MM.1S (cell line): ENCODE results near the gene ZBTB32.

Experiments
- DNase-seq: peaks from one replicate; pipeline ENCODE4 v3.0.0-alpha.2; 2015
- H2AFZ ChIP-seq: fragments of 300-600 bp; sonication (generic); 2 replicates; pipeline ENCODE4 v1.6.0; 2016; ENCODE audit warnings: antibody characterized with exemption, low read length
- H3F3A ChIP-seq: fragments of 300-600 bp; sonication (generic); 2 replicates; pipeline ENCODE4 v1.6.1; 2016; ENCODE audit warnings: mild to moderate bottlenecking, antibody characterized with exemption, low read length, moderate library complexity, mixed read lengths; ENCODE audit not compliant: insufficient read depth
- H3K27ac ChIP-seq: fragments of 300-600 bp; sonication (generic); 2 replicates; pipeline ENCODE4 v1.5.1; 2016; ENCODE audit warnings: mild to moderate bottlenecking, low read length
- H3K27me3 ChIP-seq: fragments of 300-600 bp; sonication (generic); replicated peaks from 2 replicates; pipeline ENCODE4 v1.6.0; 2016; ENCODE audit warnings: low read length; ENCODE audit not compliant: insufficient read depth
- H3K36me3 ChIP-seq: fragments of 300-600 bp; sonication (generic); replicated peaks from 2 replicates; pipeline ENCODE4 v1.6.1; 2016; ENCODE audit warnings: mild to moderate bottlenecking, low read length, mixed read lengths; ENCODE audit not compliant: insufficient read depth
- H3K4me1 ChIP-seq: fragments of 300-600 bp; sonication (generic); 2 replicates; pipeline ENCODE4 v1.6.1; 2016; ENCODE audit warnings: low read length, mixed read lengths
- H3K4me2 ChIP-seq: fragments of 300-600 bp; sonication (generic); 2 replicates; pipeline ENCODE4 v1.6.0; 2016; ENCODE audit warnings: low read depth, low read length
- H3K4me3 ChIP-seq: fragments of 300-600 bp; sonication (generic); 2 replicates; pipeline ENCODE4 v1.5.1; 2016; ENCODE audit warnings: low read length, mixed read lengths
- H3K79me2 ChIP-seq: fragments of 300-600 bp; sonication (generic); 2 replicates; pipeline ENCODE4 v1.6.1; 2016; ENCODE audit warnings: mixed run types, low read length, mixed read lengths
- H3K9ac ChIP-seq: fragments of 300-600 bp; sonication (generic); 2 replicates; pipeline ENCODE4 v1.6.1; 2016; ENCODE audit warnings: low read length, mixed read lengths
- H3K9me2 ChIP-seq: fragments of 300-600 bp; sonication (generic); replicated peaks from 2 replicates; pipeline ENCODE4 v1.6.1; 2016; ENCODE audit warnings: mild to moderate bottlenecking, low read length, mixed read lengths; ENCODE audit not compliant: insufficient read depth
- H3K9me3 ChIP-seq: fragments of 300-600 bp; sonication (generic); replicated peaks from 2 replicates; pipeline ENCODE4 v1.6.1; 2016; ENCODE audit warnings: mild to moderate bottlenecking, low read length, mixed read lengths; ENCODE audit not compliant: insufficient read depth
- H4K20me1 ChIP-seq: fragments of 300-600 bp; sonication (generic); 2 replicates; pipeline ENCODE4 v1.6.1; 2016; ENCODE audit warnings: mild to moderate bottlenecking, low read length, moderate library complexity, mixed read lengths; ENCODE audit not compliant: insufficient read depth
- EZH2 ChIP-seq: fragments of 300-600 bp; sonication (generic); optimal IDR thresholded peaks from 2 replicates; pipeline ENCODE3; 2017; ENCODE audit warnings: low read depth, mild to moderate bottlenecking, antibody characterized with exemption, low read length, mixed read lengths
- EZH2phosphoT487 ChIP-seq: fragments of 300-600 bp; sonication (generic); IDR thresholded peaks from 2 replicates; pipeline ENCODE4 v1.6.1; 2018; ENCODE audit warnings: antibody characterized with exemption, low read length
- TF ChIP-seq, protein P1 (sequence below): fragments of 300-600 bp; sonication (generic); IDR thresholded peaks from 2 replicates; pipeline ENCODE4 v1.5.1; 2016; ENCODE audit warnings: antibody characterized with exemption, low read length, mixed read lengths

Gene ZBTB32

DNA sequence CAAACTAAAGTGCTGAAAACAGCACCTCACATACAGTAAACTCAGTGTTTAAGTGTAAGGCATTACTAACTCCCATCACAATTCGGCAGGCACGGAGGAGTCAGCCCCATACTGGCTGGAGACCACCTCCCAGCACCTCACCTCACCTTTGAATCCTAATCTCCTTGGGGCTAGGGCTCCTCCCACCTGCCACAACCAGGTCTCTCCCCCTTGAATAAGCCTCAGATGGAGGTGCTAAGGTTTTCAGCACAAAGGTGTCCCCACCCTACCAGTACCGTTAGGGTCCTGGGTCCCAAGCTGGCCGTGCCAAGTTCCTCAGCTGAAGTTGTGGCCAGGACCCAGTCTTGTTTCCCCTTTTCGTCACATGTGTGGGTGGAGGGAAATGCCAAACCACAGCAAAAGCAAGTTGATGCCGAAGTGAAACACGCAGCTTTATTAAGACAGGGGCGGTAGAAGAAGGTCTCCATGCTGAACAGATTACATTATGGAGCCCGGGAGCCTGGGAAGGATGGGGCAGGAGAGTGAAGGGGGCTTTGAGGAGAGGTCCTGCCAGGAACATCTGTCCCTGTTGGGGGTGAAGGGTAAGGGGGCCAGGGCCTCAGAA lies 37.9 kb downstream of the ZBTB32 start, which contains the start of gene IGFLR1:
Gene IGFLR1, minus strand, starts transcription at position 332 of the 604 bp plus-strand sequence. CDS start 1,272 bp downstream, outside the sequence.
- H3K36me3 ChIP-seq, result no peaks in the 10 kb centered on the region
- H2AFZ ChIP-seq, result peak within 1 kb of the TSS; percentile 57
- peaks cover 26% of the 10 kb centered on the region for H3K79me2 ChIP-seq
- peak within 1 kb of the TSS; percentile 90 for H3K27ac ChIP-seq
- no peaks in the 10 kb centered on the region for H3K9me2 ChIP-seq
- H3F3A ChIP-seq, result peaks cover 27% of the 10 kb centered on the region; the same call in 1 of the 2 replicates
- no peaks in the 10 kb centered on the region for H4K20me1 ChIP-seq
- H3K4me2 ChIP-seq, result peak within 1 kb of the TSS; percentile 87
- DNase-seq, result peak; percentile 69
- H3K27me3 ChIP-seq, result no peaks in the 10 kb centered on the region
- H3K4me3 ChIP-seq, result peak within 1 kb of the TSS; percentile 51
- peak within 1 kb of the TSS; percentile 66 for H3K9ac ChIP-seq
- peaks cover 23% of the 10 kb centered on the region for H3K4me1 ChIP-seq
- TF ChIP-seq EZH2 (no peak), EZH2phosphoT487 (no peak)
- TF ChIP-seq, protein P1, sequence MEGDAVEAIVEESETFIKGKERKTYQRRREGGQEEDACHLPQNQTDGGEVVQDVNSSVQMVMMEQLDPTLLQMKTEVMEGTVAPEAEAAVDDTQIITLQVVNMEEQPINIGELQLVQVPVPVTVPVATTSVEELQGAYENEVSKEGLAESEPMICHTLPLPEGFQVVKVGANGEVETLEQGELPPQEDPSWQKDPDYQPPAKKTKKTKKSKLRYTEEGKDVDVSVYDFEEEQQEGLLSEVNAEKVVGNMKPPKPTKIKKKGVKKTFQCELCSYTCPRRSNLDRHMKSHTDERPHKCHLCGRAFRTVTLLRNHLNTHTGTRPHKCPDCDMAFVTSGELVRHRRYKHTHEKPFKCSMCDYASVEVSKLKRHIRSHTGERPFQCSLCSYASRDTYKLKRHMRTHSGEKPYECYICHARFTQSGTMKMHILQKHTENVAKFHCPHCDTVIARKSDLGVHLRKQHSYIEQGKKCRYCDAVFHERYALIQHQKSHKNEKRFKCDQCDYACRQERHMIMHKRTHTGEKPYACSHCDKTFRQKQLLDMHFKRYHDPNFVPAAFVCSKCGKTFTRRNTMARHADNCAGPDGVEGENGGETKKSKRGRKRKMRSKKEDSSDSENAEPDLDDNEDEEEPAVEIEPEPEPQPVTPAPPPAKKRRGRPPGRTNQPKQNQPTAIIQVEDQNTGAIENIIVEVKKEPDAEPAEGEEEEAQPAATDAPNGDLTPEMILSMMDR, result no peak
- H3K9me3 ChIP-seq, result no peaks in the 10 kb centered on the region

DNA sequence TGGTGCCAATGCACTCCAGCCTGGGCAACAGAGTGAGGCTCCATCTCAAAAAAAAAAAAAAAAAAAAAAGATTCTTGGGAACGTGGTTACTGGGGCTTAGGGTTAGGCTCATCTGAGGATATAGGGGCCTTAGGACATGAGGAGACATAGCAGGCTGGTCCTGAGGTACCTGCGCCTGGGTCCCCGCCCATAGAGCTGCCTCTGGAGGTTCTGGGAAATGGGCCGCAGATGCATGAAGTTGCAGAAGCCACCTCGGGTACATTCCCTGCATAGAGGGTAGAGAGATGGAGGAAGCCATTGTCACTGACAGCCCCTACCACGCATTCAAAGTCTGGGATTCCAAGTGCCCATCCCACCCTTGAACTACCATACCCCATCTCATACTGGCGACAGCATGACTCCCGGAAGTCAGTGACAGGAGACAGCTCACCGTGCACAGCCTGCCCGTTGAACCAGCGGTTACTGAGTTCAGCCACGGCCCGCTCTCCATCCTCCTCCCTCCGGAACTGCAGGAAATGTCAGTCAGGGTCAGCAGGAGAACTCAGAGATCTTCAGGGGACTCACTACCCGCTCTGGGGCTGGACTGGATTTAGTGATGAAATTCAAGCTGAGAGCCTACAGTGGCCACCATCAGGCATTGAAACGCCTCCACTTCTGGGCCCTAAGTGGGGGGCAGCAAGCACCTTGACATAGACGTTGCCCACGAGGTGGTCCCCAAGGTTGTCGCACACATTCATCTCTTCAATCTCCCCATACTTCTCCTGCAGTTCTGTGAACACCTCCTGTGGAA lies 39.5 kb downstream of the ZBTB32 start:
- H3K27me3 ChIP-seq, result no peaks in the 10 kb centered on the region
- H3K36me3 ChIP-seq, result no peaks in the 10 kb centered on the region
- peaks cover 23% of the 10 kb centered on the region for H3K4me1 ChIP-seq
- peaks cover 26% of the 10 kb centered on the region; the same call in 1 of the 2 replicates for H3F3A ChIP-seq
- no peaks in the 10 kb centered on the region for H3K9me3 ChIP-seq
- H3K9me2 ChIP-seq, result no peaks in the 10 kb centered on the region
- peak overlapping the region; percentile 84; the same call in 1 of the 2 replicates for H3K9ac ChIP-seq
- H3K4me3 ChIP-seq, result peak overlapping the region; percentile 90
- H3K27ac ChIP-seq, result peak overlapping the region; percentile 90; the same call in 1 of the 2 replicates
- H3K4me2 ChIP-seq, result peak overlapping the region; percentile 88
- TF ChIP-seq, protein P1, result no peak
- no peak for TF ChIP-seq EZH2
- H3K79me2 ChIP-seq, result peaks cover 33% of the 10 kb centered on the region
- H2AFZ ChIP-seq, result no peak overlapping the region
- no peak for DNase-seq
- H4K20me1 ChIP-seq, result no peaks in the 10 kb centered on the region

DNA sequence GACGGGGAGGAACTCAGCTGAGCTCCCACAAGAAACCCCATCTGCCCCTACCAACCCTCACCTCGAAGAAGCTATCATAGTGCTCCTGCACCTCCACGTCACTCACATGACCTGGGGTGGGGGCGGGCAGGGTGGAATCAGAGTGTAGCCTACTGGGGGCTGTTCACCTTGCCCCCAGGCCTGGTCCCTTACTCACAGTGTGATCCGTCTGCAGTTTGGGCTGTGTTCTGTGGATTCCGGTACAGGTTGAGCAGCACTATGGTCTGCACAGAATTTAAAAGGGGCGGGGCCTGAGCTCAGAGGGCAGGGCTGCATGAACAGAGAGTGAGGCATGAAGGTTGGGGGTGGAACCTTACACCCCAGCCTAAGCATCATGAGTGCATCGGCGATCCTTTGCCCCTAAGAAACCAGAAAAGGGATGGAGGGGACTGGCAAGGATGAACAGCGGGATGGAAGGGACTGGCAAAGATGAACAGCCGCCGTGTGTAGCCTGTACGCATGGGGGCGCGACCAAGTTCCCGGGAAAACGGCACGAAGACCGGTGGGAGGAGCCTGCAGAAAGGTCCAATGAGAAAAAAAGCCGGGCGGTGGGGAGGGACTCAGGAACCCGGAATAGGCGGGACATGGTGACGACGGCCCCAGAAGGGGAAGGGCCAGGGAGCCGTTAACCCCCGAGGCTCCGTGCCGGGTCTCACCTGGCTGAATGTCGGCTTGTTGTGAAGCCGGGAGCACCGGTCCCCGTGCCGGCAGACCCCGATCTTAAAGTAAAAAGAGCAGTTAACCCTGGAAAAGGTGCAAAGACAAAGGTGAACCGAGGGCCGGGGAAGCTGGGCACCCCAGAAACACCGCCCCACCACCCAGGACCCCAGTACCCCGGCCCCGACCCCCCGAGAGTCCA lies 40.3 kb downstream of the ZBTB32 start:
- TF ChIP-seq EZH2phosphoT487, result no peak
- TF ChIP-seq EZH2, result no peak
- TF ChIP-seq, protein P1, result peak; percentile 29
- H3K36me3 ChIP-seq, result no peaks in the 10 kb centered on the region
- H3K9me3 ChIP-seq, result no peaks in the 10 kb centered on the region
- H3K27ac ChIP-seq, result peak overlapping the region; percentile 90
- H3F3A ChIP-seq, result peaks cover 22% of the 10 kb centered on the region; the same call in 1 of the 2 replicates
- DNase-seq, result peak; percentile 95
- peak overlapping the region; percentile 88 for H3K4me2 ChIP-seq
- no peaks in the 10 kb centered on the region for H3K9me2 ChIP-seq
- peaks cover 37% of the 10 kb centered on the region for H3K79me2 ChIP-seq
- peaks cover 26% of the 10 kb centered on the region for H3K4me1 ChIP-seq
- no peaks in the 10 kb centered on the region for H4K20me1 ChIP-seq
- H3K4me3 ChIP-seq, result peak overlapping the region; percentile 90
- no peaks in the 10 kb centered on the region for H3K27me3 ChIP-seq
- H3K9ac ChIP-seq, result peak overlapping the region; percentile 84
- H2AFZ ChIP-seq, result peak overlapping the region; percentile 63
